Astrocyte (in vitro differentiated cells and primary cell): Measurements from ENCODE around the gene COG7. TPM values are rescaled to one million over a fixed set of nuclear protein-coding genes. Genes with fewer than 3 reads are reported as not detected.
A peak's percentile ranks its signal among the peaks of the same experiment; 100 is the strongest.

ENCODE experiments used
- DNase-seq: peaks from one replicate; pipeline ENCODE4 v3.0.0-alpha.2; 2010; ENCODE audit warnings: low read depth
- FAIRE-seq: peaks from 2 replicates; lab custom pipeline; 2011; peaks lifted over from hg19 to GRCh38; lab: Jason Lieb, UNC
- H2AFZ ChIP-seq: 2 replicates; pipeline ENCODE4 v1.6.0; 2012; ENCODE audit warnings: low read depth, low read length, inconsistent platforms
- H3K27ac ChIP-seq: 2 replicates; pipeline ENCODE4 v1.5.1; 2011; ENCODE audit warnings: low read depth, low read length, inconsistent platforms
- H3K27me3 ChIP-seq: 2 replicates; pipeline ENCODE4 v1.6.0; 2011; ENCODE audit warnings: low read length, inconsistent platforms; ENCODE audit not compliant: insufficient read depth
- H3K36me3 ChIP-seq: 2 replicates; pipeline ENCODE4 v1.5.1; 2011; ENCODE audit warnings: low read length, inconsistent platforms; ENCODE audit not compliant: insufficient read depth
- H3K4me1 ChIP-seq: 2 replicates; pipeline ENCODE4 v1.5.1; 2011; ENCODE audit warnings: low read length, inconsistent platforms; ENCODE audit not compliant: insufficient read depth
- H3K4me2 ChIP-seq: 2 replicates; pipeline ENCODE4 v1.6.0; 2012; ENCODE audit warnings: low read length, inconsistent platforms
- H3K4me3 ChIP-seq: 2 replicates; pipeline ENCODE4 v1.5.1; 2011; ENCODE audit warnings: low read depth, mild to moderate bottlenecking, low read length, inconsistent platforms; ENCODE audit not compliant: insufficient read depth
- H3K79me2 ChIP-seq: 2 replicates; pipeline ENCODE4 v1.6.0; 2012; ENCODE audit warnings: mild to moderate bottlenecking, low read length, inconsistent platforms; ENCODE audit not compliant: insufficient read depth
- H3K9ac ChIP-seq: 2 replicates; pipeline ENCODE4 v1.6.0; 2012; ENCODE audit warnings: mild to moderate bottlenecking, low read length, inconsistent platforms
- H3K9me3 ChIP-seq: 2 replicates; pipeline ENCODE4 v1.5.1; 2012; ENCODE audit warnings: low read depth, mild to moderate bottlenecking, low read length, inconsistent platforms; ENCODE audit not compliant: insufficient read depth
- H4K20me1 ChIP-seq: 2 replicates; pipeline ENCODE4 v1.6.0; 2012; ENCODE audit warnings: low read length, inconsistent platforms; ENCODE audit not compliant: insufficient read depth
- H3K27ac Mint-ChIP-seq: one replicate; pipeline ENCODE4 v1.8.0; 2021; ENCODE audit warnings: mild to moderate bottlenecking, mixed read lengths; ENCODE audit not compliant: unreplicated experiment
- H3K27me3 Mint-ChIP-seq: one replicate; pipeline ENCODE4 v1.8.0; 2021; ENCODE audit warnings: low read depth, mixed read lengths; ENCODE audit not compliant: unreplicated experiment
- H3K36me3 Mint-ChIP-seq: one replicate; pipeline ENCODE4 v1.8.0; 2021; ENCODE audit warnings: low read depth, mixed read lengths; ENCODE audit not compliant: unreplicated experiment
- H3K4me1 Mint-ChIP-seq: one replicate; pipeline ENCODE4 v1.8.0; 2021; ENCODE audit warnings: low read depth, mixed read lengths; ENCODE audit not compliant: unreplicated experiment
- H3K4me3 Mint-ChIP-seq: one replicate; pipeline ENCODE4 v1.8.0; 2021; ENCODE audit warnings: mild to moderate bottlenecking, moderate library complexity, mixed read lengths; ENCODE audit not compliant: unreplicated experiment
- H3K9me3 Mint-ChIP-seq: one replicate; pipeline ENCODE4 v1.8.0; 2021; ENCODE audit warnings: mild to moderate bottlenecking, mixed read lengths; ENCODE audit not compliant: unreplicated experiment
- CTCF ChIP-seq: IDR thresholded peaks from 2 replicates; pipeline ENCODE4 v1.5.1; 2011; ENCODE audit warnings: low read depth, mild to moderate bottlenecking, inconsistent platforms, low read length, moderate library complexity; ENCODE audit not compliant: insufficient read depth
- EZH2 ChIP-seq: IDR thresholded peaks from 2 replicates; pipeline ENCODE4 v1.6.1; 2012; ENCODE audit warnings: mild to moderate bottlenecking, low read length, inconsistent platforms; ENCODE audit not compliant: insufficient read depth
- total RNA-seq: library from RNA; stranded (reverse); gene quantifications from 2 replicates; pipeline ENCODE4 v1.2.1, GENCODE V29; 2021

COG7 gene
- total RNA-seq, 1 donor from 2014 or later: 19.8 TPM

DNA sequence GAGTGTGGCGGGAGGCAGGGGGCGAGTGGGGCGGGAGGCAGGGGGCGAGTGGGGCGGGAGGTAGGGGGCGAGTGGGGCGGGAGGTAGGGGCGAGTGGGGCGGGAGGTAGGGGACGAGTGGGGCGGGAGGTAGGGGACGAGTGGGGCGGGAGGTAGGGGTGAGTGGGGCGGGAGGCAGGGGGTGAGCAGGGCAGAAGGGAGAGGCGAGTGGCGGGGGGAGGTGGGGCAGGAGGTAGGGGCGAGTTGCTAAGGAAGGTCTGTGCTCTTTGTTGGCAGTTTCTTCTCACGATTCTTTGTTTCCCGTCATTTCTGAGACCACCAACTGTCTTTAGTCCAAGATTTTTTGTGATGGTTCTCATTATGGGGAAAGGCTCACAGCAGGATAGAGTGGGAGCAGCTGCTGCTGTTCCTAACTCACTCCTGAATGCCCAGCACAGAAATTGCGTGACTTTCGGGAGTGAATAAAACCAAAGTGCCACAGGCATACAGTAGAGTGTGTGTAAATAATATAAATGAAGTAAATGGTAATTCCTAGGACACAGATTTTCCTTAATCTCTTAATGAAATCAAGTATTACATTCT, 44.7 kb downstream of the COG7 start:
- H3K27ac Mint-ChIP-seq: peak overlapping the region; percentile 26
- H3K4me3 ChIP-seq: no peak overlapping the region
- peaks cover 8% of the 10 kb centered on the region for H4K20me1 ChIP-seq
- H3K4me1 ChIP-seq: peaks cover 14% of the 10 kb centered on the region
- H3K9me3 ChIP-seq: no peaks in the 10 kb centered on the region
- H3K9ac ChIP-seq: no peak overlapping the region
- DNase-seq: no peak
- H3K27ac ChIP-seq: no peak overlapping the region
- peaks cover 21% of the 10 kb centered on the region for H3K36me3 ChIP-seq
- H3K27me3 ChIP-seq: no peaks in the 10 kb centered on the region
- H3K27me3 Mint-ChIP-seq: no peaks in the 10 kb centered on the region
- no peaks in the 10 kb centered on the region for H3K9me3 Mint-ChIP-seq
- TF ChIP-seq CTCF (no peak), EZH2 (no peak)
- H3K4me3 Mint-ChIP-seq: no peak overlapping the region
- FAIRE-seq: no peak
- H3K4me2 ChIP-seq: no peak overlapping the region
- H3K79me2 ChIP-seq: no peaks in the 10 kb centered on the region
- H3K36me3 Mint-ChIP-seq: peaks cover 33% of the 10 kb centered on the region
- no peak overlapping the region for H2AFZ ChIP-seq
- H3K4me1 Mint-ChIP-seq: peaks cover 16% of the 10 kb centered on the region

DNA sequence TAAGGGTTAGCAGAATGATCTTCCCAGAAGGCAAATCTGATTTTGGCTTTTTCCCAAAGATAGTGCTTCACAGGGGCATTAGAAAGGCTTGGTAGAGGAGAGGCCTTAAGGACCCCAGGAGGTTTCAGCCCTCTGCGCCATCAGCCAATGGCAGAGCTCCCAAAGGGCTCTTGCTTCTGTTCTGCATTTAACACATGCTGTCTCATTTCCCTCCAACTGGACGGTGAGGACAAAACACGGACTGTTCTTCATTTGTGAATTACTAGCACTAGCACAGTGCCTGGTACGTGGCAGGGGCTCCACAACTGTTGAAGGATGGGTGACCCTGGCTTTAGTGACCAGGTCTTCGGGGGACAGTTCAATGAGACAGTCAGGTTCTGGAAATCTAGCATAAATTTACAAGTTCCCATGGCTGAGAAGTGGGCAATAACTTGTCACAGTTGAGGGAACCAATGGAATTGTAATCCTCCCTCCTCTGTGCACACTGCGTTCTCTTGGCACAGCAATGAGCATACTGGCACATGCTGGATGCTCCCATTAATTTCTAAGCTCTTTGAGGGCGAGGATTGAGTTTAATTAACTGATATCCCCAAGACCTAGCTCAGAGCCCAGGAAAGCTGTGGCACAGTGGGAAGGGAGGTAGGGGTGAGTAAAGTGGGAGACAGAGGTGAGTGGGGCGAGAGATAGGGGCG, 45.4 kb downstream of the COG7 start:
- TF ChIP-seq EZH2: no peak
- no peak for TF ChIP-seq CTCF
- Mint-ChIP-seq H3K4me3 (no peak overlapping the region), H3K27me3 (no peaks in the 10 kb centered on the region), H3K4me1 (peaks cover 16% of the 10 kb centered on the region), H3K27ac (no peak overlapping the region), H3K36me3 (peaks cover 31% of the 10 kb centered on the region), H3K9me3 (no peaks in the 10 kb centered on the region)
- Histone ChIP-seq H4K20me1 (peaks cover 8% of the 10 kb centered on the region), H3K36me3 (peaks cover 22% of the 10 kb centered on the region), H3K79me2 (no peaks in the 10 kb centered on the region), H3K4me3 (no peak overlapping the region), H2AFZ (no peak overlapping the region), H3K9ac (no peak overlapping the region), H3K4me2 (no peak overlapping the region), H3K27ac (no peak overlapping the region), H3K27me3 (no peaks in the 10 kb centered on the region), H3K4me1 (peaks cover 14% of the 10 kb centered on the region), H3K9me3 (no peaks in the 10 kb centered on the region)
- no peak for DNase-seq
- no peak for FAIRE-seq
